HG02610 (cell line): ENCODE results near the gene AFAP1.
"Not testable (repeated sequence)": the region's sequence is repeated elsewhere in the genome, so short reads cannot be mapped to it uniquely, and the experiment has no call there.

Experiments used
- ATAC-seq: cut with Tn5 transposase; IDR thresholded peaks from one replicate; pipeline ENCODE4 v1.9.1; 2021; ENCODE audit warnings: mild to moderate bottlenecking, moderate library complexity; ENCODE audit not compliant: unreplicated experiment

Gene AFAP1

DNA sequence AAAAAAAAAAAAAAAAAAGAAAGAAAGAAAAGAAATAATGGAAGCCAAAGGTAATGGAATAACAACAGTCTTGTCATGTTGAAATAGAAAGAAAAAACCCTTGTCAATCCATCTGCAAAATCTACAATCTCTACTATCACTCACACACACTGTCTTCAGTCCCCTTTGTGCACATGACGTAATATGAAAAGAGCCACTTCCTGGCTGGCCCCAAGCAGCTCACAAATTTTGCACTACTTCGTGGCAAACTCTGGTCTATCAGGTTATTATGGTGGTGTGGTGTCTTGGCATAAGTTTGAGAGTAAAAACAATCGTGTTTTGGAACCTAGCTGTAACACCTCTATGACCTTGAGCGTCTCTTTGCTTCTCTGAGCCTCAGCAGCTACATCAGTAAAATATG, 8.3 kb upstream of the AFAP1 start:
- ATAC-seq: no peak

DNA sequence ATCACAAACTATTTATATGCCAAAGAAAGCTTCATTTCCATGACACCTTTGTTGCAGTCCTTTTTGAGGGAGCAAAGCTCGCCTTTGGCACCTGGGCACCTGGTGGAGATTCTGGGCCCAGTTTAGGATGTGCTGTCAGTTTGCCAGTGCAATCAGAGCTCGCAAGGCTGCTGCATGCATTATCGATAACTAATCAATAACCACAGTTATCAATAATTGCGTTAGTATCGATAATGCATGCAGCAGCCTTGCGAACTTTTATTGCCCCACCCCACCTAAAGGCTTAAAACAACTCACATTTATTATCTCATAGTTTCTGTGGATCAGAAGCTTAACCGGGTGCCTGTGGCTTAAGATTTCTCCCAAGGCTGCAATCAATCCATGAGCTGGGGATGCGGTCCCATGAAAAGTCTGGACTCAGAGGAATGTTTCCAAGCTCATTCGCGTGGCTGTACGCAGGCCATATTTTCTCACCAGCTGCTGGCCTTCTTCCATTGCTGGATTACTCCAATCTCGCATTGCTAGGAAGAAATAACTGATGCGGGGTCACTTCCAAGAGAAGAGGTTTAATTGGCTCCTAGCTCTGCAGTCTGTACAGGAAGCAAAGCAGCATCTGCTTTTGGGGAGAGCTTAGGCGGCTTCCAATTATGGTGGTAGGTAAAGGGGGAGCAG, 6.2 kb upstream of the AFAP1 start:
- ATAC-seq: no peak

DNA sequence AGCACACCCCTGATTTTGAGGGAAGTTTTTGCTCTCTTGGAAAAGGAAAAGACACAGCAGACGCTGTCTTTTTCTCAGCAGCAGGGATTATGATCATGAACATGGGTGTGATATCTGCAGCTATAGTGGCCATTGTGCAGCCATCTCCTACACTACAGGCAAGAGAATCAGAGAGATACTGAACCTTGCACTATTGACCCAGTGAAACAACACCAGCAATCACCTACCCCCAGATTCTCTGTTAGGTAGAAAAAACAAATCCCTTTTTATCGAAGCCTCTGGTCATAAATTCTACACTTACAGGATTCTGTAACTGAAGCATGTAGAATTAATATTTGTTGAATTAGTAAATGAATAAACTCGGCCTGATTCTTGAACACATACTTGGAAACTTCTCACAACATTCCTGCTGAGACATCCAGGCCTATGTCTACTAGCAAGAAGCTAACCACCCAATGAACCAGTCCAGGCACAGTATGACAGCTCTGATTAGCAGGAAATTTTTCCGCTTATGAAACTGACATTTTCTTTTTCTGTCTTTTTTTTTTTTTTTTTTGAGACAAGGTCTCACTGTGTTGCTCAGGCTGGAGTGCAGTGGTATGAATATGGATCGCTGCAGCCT, 5.0 kb upstream of the AFAP1 start:
- no peak for ATAC-seq

DNA sequence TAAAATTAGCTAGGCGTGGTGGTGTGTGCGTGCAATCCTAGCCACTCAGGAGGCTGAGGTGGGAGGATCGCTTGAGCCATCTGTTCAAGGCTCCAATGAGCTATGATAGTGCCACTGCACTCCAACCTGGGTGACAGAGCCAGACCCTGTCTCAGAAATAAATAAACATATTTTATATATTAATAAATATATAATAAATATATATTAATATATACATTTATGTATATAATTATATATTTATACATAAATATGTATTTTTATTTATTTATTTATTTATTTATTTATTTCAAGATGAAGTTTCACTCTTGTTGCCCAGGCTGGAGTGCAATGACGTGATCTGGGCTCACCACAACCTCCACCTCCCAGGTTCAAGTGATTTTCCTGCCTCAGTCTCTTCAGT, 4.0 kb upstream of the AFAP1 start:
- not testable (repeated sequence) for ATAC-seq

DNA sequence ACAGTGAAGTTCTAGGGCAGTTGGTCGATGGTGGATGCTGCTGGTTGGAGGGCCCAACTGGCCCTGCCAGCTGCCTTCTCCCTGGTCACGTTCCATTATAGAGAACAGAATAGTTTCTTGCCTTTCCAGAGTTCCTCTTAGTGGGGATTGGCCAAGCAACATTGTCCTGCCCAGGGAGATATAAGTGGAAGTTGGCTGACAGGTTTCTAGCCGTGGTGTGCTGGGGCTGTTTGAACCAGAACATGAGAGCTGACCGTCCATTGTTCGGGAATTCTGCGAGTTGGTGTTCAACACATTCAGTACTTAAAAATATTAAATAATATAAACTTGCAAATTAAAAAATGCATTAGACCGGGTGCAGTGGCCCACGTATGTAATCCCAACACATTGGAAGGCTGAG, 3.5 kb upstream of the AFAP1 start:
- no peak for ATAC-seq

DNA sequence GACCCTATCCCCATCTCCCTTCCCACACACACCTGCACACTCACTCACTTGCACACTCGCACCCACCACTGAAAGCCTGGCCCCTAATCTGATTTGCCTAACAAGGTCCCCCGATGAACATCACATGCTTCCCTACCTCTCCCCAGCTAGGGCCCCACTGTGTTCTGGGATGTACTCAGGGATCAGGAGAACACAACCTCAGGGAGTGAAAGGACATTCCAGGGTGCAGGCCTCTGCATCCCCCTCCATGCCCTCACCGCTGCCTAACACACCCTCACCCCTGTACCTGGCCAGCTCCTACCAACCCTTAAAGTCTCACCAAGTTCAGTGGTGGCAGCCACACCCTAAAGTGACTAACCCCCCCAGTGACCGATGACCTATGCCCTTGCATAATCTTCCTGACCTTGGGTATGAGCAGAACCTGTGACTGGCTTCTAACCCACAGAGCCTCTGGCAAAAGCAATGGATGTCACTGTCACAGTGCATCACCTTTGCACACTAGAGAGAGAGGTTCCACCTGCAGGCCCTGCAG, 2.4 kb upstream of the AFAP1 start:
- no peak for ATAC-seq

DNA sequence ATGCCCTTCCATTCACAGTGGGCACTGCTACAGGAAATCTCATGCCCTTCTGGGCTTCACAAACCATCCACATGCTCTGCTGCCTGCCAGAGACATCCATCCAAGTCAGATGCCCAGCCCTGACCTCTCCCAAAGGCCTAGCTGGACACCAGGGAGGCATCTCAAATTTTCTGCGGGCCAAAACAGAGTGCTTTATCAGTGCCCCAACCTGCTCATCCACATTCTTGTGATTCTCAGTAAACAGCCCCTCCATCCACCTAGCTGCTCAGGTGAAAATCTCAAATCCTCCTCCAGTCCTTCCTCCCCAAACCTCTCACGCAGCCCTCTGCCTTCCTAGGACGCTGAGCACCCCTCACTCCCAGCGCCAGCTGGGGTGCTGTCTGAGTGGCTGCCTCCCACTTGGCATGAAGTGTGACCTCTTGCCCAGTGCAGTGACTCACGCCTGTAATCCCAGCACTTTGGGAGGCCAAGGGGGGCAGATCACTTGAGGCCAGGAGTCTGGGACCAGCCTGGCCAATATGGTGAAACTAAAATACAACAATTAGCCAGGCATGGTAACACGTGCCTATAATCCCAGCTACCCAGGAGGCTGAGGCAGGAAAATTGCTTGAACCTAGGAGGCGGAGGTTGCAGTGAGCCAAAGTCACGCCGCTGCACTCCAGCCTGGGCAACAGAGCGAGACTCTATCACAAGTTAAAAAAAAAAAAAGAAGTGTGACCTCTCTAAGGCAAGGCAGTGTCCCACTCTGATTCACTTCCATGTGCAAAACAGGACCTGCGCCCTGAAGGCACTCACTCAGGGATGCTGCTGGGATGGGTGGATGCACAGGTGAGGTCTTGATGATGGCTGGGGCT, 1.7 kb upstream of the AFAP1 start:
- ATAC-seq: no peak

DNA sequence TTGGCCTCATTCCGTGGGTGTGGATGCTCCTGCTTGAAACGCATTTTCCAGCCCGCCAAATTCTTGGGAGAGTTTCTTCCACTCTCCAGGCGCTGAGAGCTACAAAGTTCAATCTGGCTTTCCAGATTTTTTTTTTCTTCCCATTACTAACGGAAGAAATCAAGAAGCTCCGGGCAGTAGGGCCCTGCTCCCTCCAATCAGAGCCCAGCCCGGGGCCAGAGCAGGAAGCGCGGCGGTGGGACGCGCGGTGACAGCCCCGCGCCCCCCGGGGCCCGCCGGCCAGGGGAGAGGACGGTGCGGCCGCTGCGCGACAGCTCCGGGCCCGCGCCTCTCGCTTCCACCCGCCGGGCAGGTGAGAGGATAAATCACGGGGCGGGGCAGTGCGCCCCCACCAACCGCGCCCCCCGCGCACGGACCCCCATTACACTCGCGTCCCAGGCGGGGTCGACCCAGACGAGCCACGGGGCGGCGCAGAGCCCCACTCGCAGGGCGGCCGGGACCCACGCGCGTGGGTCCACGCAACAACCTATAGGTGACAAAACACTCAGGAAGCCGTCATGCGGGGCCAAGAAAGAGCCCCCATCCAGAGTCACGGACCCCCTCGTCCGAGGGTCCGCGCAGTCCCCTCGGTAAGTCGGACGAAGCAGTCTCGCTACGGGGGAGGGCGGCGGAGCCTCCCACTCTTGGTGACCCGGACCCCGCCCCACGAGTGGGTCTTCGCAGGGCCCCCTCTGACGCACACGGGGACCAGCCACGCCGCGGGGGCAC, 868 bp downstream of the AFAP1 start:
- ATAC-seq: no peak

DNA sequence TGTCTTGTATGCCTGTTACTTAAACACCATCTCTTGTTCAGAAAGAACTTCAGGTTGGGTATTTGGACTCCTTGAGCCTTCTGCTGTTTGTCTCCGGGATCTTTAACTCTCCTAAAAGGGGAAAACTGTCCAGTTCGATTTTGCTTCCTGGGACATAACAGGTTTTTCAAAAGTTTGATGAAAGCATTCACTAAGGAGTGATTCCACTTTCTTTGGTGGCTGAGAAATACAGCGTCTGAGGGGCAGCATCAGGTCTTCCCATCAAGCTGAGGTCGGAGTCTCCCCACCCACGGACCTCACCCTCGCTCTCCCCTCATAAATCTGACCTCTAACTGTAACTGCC, 1.4 kb downstream of the AFAP1 start:
- no peak for ATAC-seq

DNA sequence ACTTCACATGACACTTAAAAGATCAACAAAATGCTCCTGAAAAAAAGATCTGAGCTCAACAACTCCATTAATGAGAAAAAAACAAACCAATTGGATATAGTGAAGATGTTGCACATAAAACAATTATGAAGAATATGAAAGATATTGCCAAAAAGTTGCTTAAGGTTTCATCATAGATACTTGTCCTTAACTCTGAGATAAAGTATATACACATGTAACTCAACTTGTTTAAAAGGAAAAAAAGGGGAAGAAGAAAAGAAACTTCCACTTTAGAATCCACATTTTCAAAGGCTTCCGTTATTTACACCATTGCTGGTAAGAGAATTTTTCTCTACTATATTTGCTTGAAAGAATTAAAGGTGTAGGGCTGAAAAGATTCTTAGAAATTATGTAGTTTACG, 2.7 kb downstream of the AFAP1 start:
- ATAC-seq: no peak

DNA sequence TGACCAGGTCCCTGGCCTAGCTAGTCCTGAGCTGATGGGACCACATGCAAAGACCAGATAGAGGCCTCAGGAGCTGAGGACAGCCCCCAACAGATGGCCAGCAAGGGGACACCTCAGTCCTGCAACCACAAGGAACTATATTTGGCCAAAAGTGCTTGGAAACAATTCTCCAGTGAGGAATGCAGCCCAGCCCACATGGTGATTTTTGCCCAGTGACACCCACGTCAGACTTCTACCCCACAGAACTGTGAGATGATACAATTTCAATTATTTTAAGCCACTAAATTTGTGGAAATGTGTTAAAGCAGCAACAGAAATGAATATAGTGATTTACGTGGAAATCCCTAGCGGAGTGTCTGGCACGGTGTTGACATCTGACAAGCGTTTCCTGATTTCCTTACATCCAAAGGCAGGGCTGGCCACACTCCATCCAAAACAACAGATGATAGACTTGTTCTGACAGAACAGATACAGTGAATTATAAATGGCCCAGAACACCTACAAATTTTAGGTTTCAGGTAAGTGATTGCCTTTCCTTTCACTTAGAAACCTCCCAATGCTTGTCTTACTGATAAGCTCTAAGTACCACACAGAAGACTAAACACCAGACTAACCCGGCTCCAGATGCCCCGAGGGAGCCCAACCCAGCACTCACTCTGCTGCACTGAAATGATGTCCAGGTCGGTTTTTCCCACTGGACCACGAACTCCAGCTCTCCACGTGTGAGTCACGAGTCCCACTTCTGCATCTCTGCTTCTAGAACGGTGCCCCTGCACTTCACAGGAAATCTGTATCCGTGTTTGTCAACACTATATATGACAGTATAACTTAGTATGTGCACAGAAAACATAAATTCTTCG, 5.8 kb downstream of the AFAP1 start:
- ATAC-seq: no peak

DNA sequence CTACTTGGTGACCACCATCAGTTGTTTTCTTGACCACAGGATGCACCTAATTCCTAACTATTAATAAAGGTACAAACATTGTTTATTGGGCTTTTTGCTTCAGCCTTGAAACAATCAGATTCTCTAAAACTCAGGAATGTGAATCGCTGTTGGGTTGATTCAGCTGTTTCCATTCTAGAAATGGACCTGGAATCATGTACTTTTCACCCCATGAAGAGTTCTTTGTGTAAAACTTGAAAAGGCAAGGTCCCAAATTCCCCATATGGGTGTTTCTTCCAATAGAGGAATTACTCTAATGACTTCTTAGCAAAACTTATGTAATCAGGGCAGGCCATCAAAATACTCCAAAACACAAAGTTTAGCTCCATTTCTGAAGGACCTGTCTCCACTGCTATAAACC, 7.4 kb downstream of the AFAP1 start:
- ATAC-seq: no peak

DNA sequence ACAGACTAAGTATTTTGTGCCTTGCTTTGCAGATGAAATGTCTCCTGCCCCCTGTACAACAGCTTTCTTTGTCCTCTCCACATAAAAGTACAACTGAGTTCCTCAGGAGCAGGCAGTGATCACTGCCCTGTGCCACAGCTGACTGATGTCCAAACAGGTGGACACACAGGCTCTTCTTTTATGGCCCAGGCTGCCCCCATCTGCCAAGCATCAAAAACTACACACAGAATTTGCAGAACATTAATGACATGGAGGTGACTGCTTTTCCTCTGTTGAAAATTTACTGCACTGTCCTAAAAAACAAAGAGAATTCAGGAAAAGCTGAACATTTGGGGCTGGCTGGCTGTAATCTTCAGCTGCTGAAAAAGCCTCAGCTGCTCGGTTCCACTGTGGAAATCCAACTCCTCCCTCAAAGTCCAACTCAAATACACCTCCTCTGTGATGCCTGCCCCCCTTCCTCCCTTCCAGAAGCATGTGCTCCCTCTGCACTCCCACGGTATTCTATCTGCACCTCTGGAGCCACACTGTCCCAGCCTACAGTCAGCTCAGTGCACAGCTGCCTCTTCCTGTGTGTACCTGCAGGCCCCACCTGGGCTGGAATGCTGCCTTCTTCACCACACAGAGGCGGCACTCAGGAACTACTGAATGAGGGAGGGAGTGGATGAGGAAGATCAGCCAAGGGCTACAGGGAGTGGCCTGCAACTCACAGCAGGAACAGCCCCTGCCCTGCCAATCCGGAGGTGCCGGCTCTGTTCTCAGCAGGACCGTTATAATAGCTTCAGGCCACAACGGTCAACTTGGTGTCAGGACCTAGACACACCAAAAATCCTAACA, 10.3 kb downstream of the AFAP1 start:
- no peak for ATAC-seq

DNA sequence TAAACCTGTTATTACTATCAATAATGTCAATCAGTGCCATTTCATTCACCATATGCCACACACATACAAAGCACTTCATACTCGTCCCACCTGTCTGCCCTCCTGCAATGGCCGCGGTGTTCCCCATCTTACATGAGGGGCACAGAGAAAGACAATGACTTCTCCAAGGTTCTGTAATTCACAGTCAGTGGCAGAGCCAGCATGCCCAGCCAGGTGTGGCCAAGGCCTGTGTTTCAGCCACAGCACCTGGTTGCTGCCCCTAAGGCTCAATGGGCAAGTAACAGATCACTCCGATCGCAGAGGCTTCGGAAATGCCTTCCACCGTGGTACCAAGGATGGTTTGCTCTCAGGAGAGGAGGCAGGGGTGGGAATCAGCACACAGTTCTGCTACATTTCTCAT, 10.9 kb downstream of the AFAP1 start:
- no peak for ATAC-seq

DNA sequence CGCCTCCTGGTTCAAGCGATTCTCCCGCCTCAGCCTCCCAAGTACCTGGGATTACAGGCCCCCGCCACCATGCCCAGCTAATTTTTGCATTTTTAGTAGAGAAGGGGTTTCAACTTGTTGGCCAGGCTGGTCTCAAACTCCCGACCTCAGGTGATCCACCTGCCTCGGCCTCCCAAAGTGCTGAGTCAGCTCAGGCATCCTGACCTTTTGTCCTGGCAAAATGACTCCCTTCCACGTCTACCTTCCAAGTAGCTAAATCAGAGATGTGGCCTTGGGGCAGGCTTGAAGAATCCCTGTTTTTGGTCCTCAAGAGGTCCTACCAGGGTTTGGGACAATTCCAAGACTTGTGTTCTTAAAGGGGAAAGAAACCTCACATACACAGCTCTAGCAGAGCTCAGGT, 12.8 kb downstream of the AFAP1 start:
- ATAC-seq: no peak

DNA sequence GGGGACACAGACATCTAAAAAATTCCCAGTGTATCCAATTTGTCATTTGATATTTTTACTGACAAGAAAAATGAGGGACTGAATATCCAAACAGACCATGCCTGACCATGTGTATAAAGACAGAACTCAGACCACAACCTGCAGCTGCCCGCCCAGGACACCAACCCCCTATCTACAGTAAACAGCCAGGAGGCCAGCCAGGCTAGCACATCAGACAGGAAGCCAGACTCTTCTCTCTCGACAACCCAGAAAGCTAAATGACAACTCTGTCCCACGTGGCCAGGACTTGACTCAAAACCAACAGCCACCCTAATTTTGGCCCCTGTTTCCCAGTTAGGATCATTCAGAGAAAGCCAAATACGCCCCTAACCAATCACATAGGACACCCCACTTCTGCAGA, 15.1 kb downstream of the AFAP1 start:
- ATAC-seq: no peak

DNA sequence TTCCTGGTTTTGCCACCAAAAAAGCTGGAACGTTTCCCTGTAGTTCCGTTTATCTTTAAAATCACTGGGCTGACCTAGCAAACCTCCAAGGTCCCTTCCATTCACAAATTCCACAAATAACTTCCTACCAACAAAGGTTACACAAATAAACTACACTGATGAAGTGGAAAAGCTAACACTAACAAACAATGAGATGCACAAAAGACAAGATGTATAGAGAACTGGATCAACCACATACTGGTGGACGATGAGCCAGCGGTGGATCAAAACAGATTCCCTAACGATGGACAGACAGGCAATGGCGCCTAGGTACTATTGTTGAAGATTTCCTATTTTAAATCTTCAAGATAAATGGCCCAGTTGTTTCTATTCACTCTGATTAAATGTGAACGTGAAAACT, 15.5 kb downstream of the AFAP1 start:
- no peak for ATAC-seq

DNA sequence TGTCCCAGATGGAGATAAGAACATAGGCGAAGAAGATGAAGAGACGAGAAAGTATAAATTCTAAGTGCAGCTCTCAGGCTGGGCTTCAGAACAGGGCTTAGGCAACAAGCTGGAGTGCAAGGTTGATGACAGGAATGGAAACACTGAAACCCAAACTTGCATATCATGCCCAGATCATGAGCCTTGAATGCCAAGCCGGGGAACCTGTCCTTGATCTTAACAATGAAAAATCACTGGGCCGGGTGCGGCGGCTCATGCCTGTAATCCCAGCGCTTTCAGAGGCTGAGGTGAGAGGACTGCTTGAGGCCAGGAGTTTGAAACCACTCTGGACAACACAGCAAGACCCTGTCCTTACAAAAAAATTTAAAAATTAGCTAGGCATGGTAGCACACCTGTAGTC, 17.2 kb downstream of the AFAP1 start:
- ATAC-seq: no peak

DNA sequence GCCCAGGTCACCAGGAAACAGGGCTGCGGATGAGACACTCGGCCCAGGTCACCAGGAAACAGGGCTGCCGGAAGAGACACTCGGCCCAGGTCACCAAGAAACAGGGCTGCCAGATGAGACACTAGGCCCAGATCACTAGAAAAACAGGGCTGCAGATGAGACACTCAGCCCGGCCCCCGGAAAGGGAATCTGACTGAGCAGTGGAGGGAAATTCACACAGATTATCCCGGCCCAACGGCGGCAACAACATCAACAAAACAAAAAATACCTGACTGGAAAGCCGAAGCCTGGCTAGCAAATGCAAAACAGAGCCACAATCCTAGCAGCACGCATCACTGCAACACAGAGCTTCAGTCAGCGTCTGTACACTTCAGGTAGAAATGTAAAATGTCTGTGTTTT, 20.7 kb downstream of the AFAP1 start:
- ATAC-seq: no peak
